Measurements from ENCODE around the gene TRAPPC1.

Gene TRAPPC1

GRCh38 chr17:7940034-7940433, 8.3 kb upstream of the TRAPPC1 start:
- DNase-seq = no peak

- no peak for DNase-seq
These were observed 4.1 kb upstream of the TRAPPC1 start for GRCh38 chr17:7935859-7936258.

- DNase-seq = no peak
These were observed 1.2 kb upstream of the TRAPPC1 start for GRCh38 chr17:7932949-7933348.

- DNase-seq = no peak
These were observed 741 bp upstream of the TRAPPC1 start for GRCh38 chr17:7932483-7932891.

GRCh38 chr17:7930841-7931631, 710 bp downstream of the TRAPPC1 start:
- DNase-seq = no peak

GRCh38 chr17:7929158-7930023, 2.4 kb downstream of the TRAPPC1 start, which contains the start of gene KCNAB3:
TSS of gene KCNAB3 (minus strand) at chr17:7929856. CDS start at chr17:7929435, 421 bp downstream.
- DNase-seq = peak in 1 of 4 experiments; percentile 25

- no peak for DNase-seq
These were observed 4.2 kb downstream of the TRAPPC1 start for GRCh38 chr17:7927596-7927995.

- peak; percentile 62 to 72 (median 70) for DNase-seq
These were observed 8.7 kb downstream of the TRAPPC1 start for GRCh38 chr17:7922845-7923628.

GRCh38 chr17:7922269-7922844, 9.4 kb downstream of the TRAPPC1 start:
- no peak for DNase-seq

GRCh38 chr17:7916808-7917207, 14.9 kb downstream of the TRAPPC1 start:
- no peak for DNase-seq

GRCh38 chr17:7916385-7916682, 15.4 kb downstream of the TRAPPC1 start:
- no peak for DNase-seq

GRCh38 chr17:7915611-7916384, 15.9 kb downstream of the TRAPPC1 start, which contains the start of gene RNF227:
TSS of gene RNF227 (minus strand) at chr17:7916289. CDS start at chr17:7916195, 94 bp downstream.
- peak; percentile 61 to 79 (median 68) for DNase-seq

GRCh38 chr17:7915179-7915610, 16.6 kb downstream of the TRAPPC1 start:
- DNase-seq = no peak

GRCh38 chr17:7912927-7913524, 18.7 kb downstream of the TRAPPC1 start:
- no peak for DNase-seq

GRCh38 chr17:7911116-7911515, 20.6 kb downstream of the TRAPPC1 start:
- no peak for DNase-seq

GRCh38 chr17:7910711-7911110, 21.0 kb downstream of the TRAPPC1 start:
- no peak for DNase-seq

GRCh38 chr17:7910281-7910680, 21.5 kb downstream of the TRAPPC1 start:
- no peak for DNase-seq

GRCh38 chr17:7909089-7909488, 22.7 kb downstream of the TRAPPC1 start:
- no peak for DNase-seq

GRCh38 chr17:7903154-7904103, 28.3 kb downstream of the TRAPPC1 start:
- no peak for DNase-seq

- no peak for DNase-seq
These were observed 34.0 kb downstream of the TRAPPC1 start for GRCh38 chr17:7897773-7898172.
